ENCODE data around the gene AVEN.

GRCh38 chr15:33913459-33913858 lies 125.5 kb downstream of the AVEN start:
- TF ChIP-seq CTCF (IDR thresholded peaks at IDR 0.05) (no peak), POLR2AphosphoS5 (IDR thresholded peaks at IDR 0.05) (no peak)
